Endodermal cell (in vitro differentiated cells): ENCODE measurements around the gene FAF1. TPM values are rescaled to one million over a fixed set of nuclear protein-coding genes. Genes with fewer than 3 reads are reported as not detected.
A peak's percentile ranks its signal among the peaks of the same experiment; 100 is the strongest.

Experiments
- DNase-seq: peaks from one replicate; pipeline ENCODE4 v3.0.0-alpha.2; 2017
- H3K27ac ChIP-seq: 2 replicates; pipeline ENCODE4 v1.5.1; 2013; ENCODE audit warnings: mild to moderate bottlenecking, low read depth, low read length, moderate library complexity
- H3K27me3 ChIP-seq: 2 replicates; pipeline ENCODE4 v1.6.1; 2013; ENCODE audit warnings: mild to moderate bottlenecking, low read length, moderate library complexity; ENCODE audit not compliant: insufficient read depth, control insufficient read depth, poor library complexity, severe bottlenecking
- H3K36me3 ChIP-seq: 2 replicates; pipeline ENCODE4 v1.7.0; 2013; ENCODE audit warnings: mild to moderate bottlenecking, low read length, moderate library complexity; ENCODE audit not compliant: control insufficient read depth, insufficient read depth
- H3K4me1 ChIP-seq: one replicate; pipeline ENCODE4 v1.7.0; 2013; ENCODE audit warnings: low read length; ENCODE audit not compliant: control insufficient read depth, insufficient read depth
- H3K4me3 ChIP-seq: 2 replicates; pipeline ENCODE4 v1.5.1; 2013; ENCODE audit warnings: mild to moderate bottlenecking, low read length, moderate library complexity
- H3K9ac ChIP-seq: 2 replicates; pipeline ENCODE4 v1.6.1; 2013; ENCODE audit warnings: mild to moderate bottlenecking, low read length, moderate library complexity; ENCODE audit not compliant: poor library complexity, severe bottlenecking; ENCODE audit errors: extremely low read depth
- H3K9me3 ChIP-seq: 2 replicates; pipeline ENCODE4 v1.6.1; 2013; ENCODE audit warnings: mild to moderate bottlenecking, low read length, moderate library complexity; ENCODE audit not compliant: control insufficient read depth
- H3K27ac Mint-ChIP-seq: 2 replicates; pipeline ENCODE4 v1.8.0; 2020; ENCODE audit warnings: mixed read lengths
- H3K27me3 Mint-ChIP-seq: 2 replicates; pipeline ENCODE4 v1.8.0; 2021; ENCODE audit warnings: mild to moderate bottlenecking, mixed read lengths; ENCODE audit not compliant: insufficient read depth
- H3K36me3 Mint-ChIP-seq: 2 replicates; pipeline ENCODE4 v1.8.0; 2020; ENCODE audit warnings: low read depth, mixed read lengths
- H3K4me1 Mint-ChIP-seq: 2 replicates; pipeline ENCODE4 v1.8.0; 2020; ENCODE audit warnings: mixed read lengths
- H3K4me3 Mint-ChIP-seq: 2 replicates; pipeline ENCODE4 v1.8.0; 2020; ENCODE audit warnings: mild to moderate bottlenecking, moderate library complexity, mixed read lengths
- H3K9me3 Mint-ChIP-seq: 2 replicates; pipeline ENCODE4 v1.8.0; 2020; ENCODE audit warnings: mild to moderate bottlenecking, mixed read lengths
- WGBS, 2 experiments: methylation state at CpG; one replicate each; pipeline versions ENCODE4 v1.1.5 to v1.1.7; 2013; ENCODE audit warnings: missing lambda C conversion rate in 2 of 2, mixed read lengths in 1 of 2; ENCODE audit not compliant: insufficient coverage in 1 of 2, insufficient read length in 1 of 2; 5-methylcytosine and 5-hydroxymethylcytosine counted together
- total RNA-seq, 2 donors: library from RNA; stranded (reverse); fragmentation: NEBNext Ultra II Directional in 1 of 2; extraction: Animal tissue kit (Norgen Biotek cat#: 25700) in 1 of 2; gene quantifications; 2 replicates in 1 of 2; 3 replicates in 1 of 2; pipeline ENCODE4 v1.2.1, GENCODE V29; 2021
- TF ChIP-seq, protein P1 (sequence below): fragments of 200-600 bp; sonication (generic); conservative IDR thresholded peaks from 2 replicates; pipeline ENCODE4 v1.5.0; 2021; ENCODE audit warnings: antibody characterized with exemption, mild to moderate bottlenecking

The FAF1 gene
- total RNA-seq, 2 donors from 2014 or later, result 76.4 to 94.4 TPM

DNA sequence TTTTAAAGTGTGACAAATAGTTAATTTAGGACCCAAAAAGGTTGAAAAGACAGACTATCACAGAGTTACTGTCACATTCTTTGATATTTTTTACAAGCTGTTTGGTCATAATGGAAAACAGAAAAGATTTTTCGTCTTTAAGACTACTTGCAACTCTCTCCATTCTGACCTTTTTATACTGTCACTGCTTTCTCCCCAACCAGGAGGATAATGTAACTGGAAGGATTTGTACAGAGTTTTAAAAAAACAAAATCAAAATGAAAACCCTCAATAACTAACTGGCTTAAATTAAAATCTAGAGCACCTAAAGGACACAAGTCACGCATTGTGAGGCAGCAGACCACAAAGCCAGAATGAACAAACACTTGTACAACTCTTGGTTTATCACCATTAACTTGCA is 257.7 kb downstream of the FAF1 start:
- Mint-ChIP-seq H3K36me3 (no peaks in the 10 kb centered on the region), H3K27ac (no peak overlapping the region), H3K27me3 (peaks cover 9% of the 10 kb centered on the region), H3K9me3 (no peaks in the 10 kb centered on the region), H3K4me1 (peaks cover 48% of the 10 kb centered on the region), H3K4me3 (no peak overlapping the region)
- DNase-seq, result no peak
- Histone ChIP-seq H3K9me3 (no peaks in the 10 kb centered on the region), H3K27me3 (no peaks in the 10 kb centered on the region), H3K27ac (no peak overlapping the region), H3K4me1 (no peaks in the 10 kb centered on the region), H3K4me3 (no peak overlapping the region), H3K9ac (no peak overlapping the region), H3K36me3 (no peaks in the 10 kb centered on the region)
- 85% methylated on average over 2 of the region's 2 CpGs; no CpG with 5 or more reads in 1 of the 2 experiments for WGBS, 2 experiments
- TF ChIP-seq, protein P1, sequence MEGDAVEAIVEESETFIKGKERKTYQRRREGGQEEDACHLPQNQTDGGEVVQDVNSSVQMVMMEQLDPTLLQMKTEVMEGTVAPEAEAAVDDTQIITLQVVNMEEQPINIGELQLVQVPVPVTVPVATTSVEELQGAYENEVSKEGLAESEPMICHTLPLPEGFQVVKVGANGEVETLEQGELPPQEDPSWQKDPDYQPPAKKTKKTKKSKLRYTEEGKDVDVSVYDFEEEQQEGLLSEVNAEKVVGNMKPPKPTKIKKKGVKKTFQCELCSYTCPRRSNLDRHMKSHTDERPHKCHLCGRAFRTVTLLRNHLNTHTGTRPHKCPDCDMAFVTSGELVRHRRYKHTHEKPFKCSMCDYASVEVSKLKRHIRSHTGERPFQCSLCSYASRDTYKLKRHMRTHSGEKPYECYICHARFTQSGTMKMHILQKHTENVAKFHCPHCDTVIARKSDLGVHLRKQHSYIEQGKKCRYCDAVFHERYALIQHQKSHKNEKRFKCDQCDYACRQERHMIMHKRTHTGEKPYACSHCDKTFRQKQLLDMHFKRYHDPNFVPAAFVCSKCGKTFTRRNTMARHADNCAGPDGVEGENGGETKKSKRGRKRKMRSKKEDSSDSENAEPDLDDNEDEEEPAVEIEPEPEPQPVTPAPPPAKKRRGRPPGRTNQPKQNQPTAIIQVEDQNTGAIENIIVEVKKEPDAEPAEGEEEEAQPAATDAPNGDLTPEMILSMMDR, result no peak

DNA sequence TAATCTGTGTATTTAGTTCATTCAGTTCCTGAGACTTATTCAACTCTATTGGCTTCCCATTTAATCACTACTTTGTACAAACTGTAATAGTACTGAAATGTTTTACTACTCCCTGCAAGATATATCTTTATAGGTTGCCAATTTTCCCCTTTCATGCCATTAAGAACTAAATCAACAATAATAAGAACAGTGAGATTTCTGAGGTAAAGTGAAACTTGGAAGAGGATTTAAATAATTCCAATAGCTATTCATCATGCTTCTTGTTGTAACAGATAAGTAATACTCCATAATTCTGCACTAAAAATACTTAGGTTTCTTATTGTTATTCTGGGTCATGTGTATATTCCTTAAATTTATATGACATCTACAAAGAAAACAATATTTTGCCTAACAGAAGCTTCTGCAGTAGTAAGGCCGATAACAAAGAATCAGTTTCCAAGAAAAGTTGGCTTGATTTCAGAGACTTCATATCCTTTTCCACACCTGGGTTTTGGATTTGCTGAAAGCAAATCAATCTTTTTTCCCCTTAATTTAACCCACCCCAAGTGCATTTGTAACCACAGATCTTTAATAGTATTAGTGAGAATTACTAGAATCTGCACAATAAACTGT is 258.3 kb downstream of the FAF1 start:
- WGBS, 2 experiments, result 100% methylated on average over 1 of the region's 1 CpG; no CpG with 5 or more reads in 1 of the 2 experiments
- H3K4me3 ChIP-seq, result no peak overlapping the region
- no peak overlapping the region for H3K4me3 Mint-ChIP-seq
- no peak for DNase-seq
- peaks cover 48% of the 10 kb centered on the region for H3K4me1 Mint-ChIP-seq
- no peaks in the 10 kb centered on the region for H3K36me3 ChIP-seq
- H3K36me3 Mint-ChIP-seq, result no peaks in the 10 kb centered on the region
- H3K9me3 ChIP-seq, result no peaks in the 10 kb centered on the region
- H3K9ac ChIP-seq, result no peak overlapping the region
- TF ChIP-seq, protein P1, result no peak
- H3K9me3 Mint-ChIP-seq, result no peaks in the 10 kb centered on the region
- peak overlapping the region; percentile 5 for H3K27ac Mint-ChIP-seq
- no peak overlapping the region for H3K27ac ChIP-seq
- no peaks in the 10 kb centered on the region for H3K27me3 ChIP-seq
- H3K4me1 ChIP-seq, result no peaks in the 10 kb centered on the region
- H3K27me3 Mint-ChIP-seq, result peaks cover 9% of the 10 kb centered on the region

DNA sequence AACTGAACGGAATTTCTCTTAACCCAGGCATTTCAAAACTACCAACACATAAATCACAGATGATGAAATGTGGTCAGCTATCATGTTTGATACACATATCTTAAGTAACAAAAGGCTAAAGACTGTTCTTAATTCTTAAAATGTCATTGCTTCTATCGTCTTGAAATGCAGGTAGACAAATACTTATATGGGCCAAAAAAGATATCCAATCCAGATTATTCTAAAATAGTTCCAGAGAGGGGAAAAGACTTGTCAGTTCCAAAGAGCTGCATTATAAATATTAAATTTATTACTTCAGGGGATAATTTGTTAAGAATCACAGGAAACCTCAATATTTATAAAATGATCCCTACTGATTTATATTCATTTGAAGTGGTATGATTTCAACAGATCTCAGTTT is 259.4 kb downstream of the FAF1 start:
- H3K9ac ChIP-seq, result no peak overlapping the region

More for the DNA sequence above, 259.4 kb downstream of the FAF1 start:
- Histone ChIP-seq H3K9me3 (no peaks in the 10 kb centered on the region), H3K4me3 (no peak overlapping the region), H3K27ac (peak overlapping the region; percentile 45), H3K27me3 (no peaks in the 10 kb centered on the region), H3K36me3 (no peaks in the 10 kb centered on the region), H3K4me1 (no peaks in the 10 kb centered on the region)
- no peaks in the 10 kb centered on the region for H3K9me3 Mint-ChIP-seq
- H3K4me3 Mint-ChIP-seq, result peak overlapping the region; percentile 21
- H3K4me1 Mint-ChIP-seq, result peaks cover 41% of the 10 kb centered on the region
- DNase-seq, result no peak
- WGBS, 2 experiments, result 29% methylated on average over 2 of the region's 2 CpGs; no CpG with 5 or more reads in 1 of the 2 experiments
- peaks cover 9% of the 10 kb centered on the region for H3K27me3 Mint-ChIP-seq
- H3K27ac Mint-ChIP-seq, result no peak overlapping the region
- TF ChIP-seq, protein P1, result no peak
- H3K36me3 Mint-ChIP-seq, result no peaks in the 10 kb centered on the region
